ENCODE measurements around the gene ALK.

The ALK gene

DNA sequence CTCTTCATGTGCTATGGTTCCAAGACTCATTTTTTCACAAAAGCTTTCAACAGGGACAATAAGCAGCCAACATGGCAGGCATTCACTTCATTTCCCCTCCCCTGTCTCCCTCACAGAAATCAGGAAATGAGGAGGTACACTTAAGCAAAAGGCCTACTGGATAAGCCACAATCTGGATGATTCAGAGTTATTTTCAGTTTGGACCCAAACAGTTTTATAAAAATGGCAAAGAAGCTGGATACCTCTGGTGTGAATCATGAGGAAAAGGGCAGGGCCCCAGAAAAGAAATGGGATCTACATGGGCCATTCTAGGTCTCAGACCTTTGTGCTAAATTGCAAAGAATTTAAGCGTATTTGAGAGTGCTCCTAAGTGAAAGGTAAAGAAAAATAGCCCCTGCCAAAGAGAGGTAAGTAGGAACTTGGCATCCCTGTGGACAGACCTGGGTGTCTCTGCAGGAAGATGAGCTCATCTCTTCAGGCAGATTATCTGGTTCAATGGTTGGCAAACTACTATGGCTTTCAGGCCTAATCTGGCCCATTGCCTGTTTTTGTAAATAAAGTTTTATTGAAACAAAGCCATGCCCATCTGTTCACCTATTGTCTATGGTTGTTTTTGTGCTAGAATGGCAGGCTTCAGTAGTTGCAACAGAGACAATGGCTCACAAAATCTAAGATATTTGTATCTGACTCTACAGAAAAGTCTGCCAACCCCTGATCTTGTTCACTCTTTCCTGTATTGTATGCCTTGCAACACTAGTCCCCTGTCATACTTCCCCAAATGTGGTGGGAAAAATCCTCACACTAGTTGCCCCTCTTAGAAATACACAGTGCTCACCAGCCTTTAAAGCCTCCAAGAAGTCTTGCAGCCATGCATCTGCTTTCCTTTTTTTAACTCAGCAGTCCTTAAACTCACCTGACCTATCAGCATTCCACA is 315.0 kb downstream of the ALK start:
- DNase-seq (ENCODE audit: low read depth), result peak; percentile 89
- TF ChIP-seq, protein P1, sequence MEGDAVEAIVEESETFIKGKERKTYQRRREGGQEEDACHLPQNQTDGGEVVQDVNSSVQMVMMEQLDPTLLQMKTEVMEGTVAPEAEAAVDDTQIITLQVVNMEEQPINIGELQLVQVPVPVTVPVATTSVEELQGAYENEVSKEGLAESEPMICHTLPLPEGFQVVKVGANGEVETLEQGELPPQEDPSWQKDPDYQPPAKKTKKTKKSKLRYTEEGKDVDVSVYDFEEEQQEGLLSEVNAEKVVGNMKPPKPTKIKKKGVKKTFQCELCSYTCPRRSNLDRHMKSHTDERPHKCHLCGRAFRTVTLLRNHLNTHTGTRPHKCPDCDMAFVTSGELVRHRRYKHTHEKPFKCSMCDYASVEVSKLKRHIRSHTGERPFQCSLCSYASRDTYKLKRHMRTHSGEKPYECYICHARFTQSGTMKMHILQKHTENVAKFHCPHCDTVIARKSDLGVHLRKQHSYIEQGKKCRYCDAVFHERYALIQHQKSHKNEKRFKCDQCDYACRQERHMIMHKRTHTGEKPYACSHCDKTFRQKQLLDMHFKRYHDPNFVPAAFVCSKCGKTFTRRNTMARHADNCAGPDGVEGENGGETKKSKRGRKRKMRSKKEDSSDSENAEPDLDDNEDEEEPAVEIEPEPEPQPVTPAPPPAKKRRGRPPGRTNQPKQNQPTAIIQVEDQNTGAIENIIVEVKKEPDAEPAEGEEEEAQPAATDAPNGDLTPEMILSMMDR (conservative IDR thresholded peaks at IDR 0.05; ENCODE audit: control insufficient read depth, insufficient read depth, low read depth, low read length), result no peak
- H3K4me3 ChIP-seq (ENCODE audit: control insufficient read depth, low read depth, low read length), result no peak overlapping the region

DNA sequence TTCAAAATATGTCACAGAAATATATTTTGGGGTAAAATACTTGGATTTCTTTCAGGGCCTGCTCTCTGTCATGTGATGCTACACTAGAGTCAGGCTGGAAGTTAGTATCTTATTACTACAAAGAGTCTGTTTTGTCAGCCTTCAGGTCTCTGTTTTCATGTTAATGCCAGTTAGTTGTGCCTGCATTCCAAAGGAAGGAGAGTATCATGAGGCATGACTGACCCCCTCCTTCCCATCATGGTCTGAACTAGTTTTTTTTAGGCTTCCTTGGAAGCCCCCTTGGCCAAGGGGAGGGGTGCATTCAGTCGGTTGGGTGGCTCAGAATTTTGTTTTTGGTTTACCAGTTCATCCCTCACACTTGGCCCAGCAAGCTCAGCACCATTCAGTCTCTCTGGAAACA is 318.0 kb downstream of the ALK start:
- no peak overlapping the region for H3K4me3 ChIP-seq (ENCODE audit: control insufficient read depth, low read depth, low read length)
- TF ChIP-seq, protein P1 (conservative IDR thresholded peaks at IDR 0.05; ENCODE audit: control insufficient read depth, insufficient read depth, low read depth, low read length), result no peak
- no peak for DNase-seq (ENCODE audit: low read depth)

DNA sequence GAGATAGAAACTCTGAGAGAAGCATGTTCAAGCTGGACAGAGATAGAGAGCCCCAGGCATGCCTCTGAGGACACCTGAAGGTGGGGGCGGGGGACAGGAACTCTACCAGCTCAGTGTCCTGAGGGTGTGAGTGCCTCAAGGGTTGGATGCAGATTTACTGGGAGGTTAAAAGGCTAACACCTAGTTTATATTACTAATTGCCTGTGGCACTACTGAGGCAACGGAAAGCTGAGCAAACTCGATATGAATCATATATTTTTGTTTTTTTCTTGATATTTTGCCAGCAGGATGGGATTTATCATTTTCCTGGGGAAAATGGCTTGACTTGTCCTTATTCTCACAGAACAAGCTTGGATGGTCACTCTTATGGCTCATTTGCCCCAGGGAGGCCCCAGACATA is 319.5 kb downstream of the ALK start:
- no peak overlapping the region for H3K4me3 ChIP-seq (ENCODE audit: control insufficient read depth, low read depth, low read length)
- TF ChIP-seq, protein P1 (conservative IDR thresholded peaks at IDR 0.05; ENCODE audit: control insufficient read depth, insufficient read depth, low read depth, low read length), result no peak
- DNase-seq (ENCODE audit: low read depth), result no peak

DNA sequence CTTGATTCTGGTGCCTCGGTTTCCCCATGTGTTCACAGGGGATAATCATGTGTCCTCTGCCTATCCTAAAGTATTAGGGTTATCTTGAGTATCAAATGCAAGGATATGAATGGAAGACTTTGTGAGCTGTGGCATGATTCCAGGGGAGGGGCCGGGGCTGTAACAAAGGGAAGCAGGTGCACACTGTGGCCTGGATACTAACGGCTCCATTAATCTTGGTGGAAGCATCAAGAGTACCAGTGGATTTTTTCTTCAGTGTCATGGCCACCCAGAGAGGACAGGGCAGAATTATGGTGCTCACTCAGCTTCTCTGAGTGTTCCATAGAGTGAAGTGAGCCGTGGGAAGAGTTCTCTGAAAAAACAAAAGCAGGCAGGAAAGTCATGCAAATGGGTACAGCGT is 320.1 kb downstream of the ALK start:
- DNase-seq (ENCODE audit: low read depth), result no peak
- TF ChIP-seq, protein P1 (conservative IDR thresholded peaks at IDR 0.05; ENCODE audit: control insufficient read depth, insufficient read depth, low read depth, low read length), result no peak
- H3K4me3 ChIP-seq (ENCODE audit: control insufficient read depth, low read depth, low read length), result no peak overlapping the region

DNA sequence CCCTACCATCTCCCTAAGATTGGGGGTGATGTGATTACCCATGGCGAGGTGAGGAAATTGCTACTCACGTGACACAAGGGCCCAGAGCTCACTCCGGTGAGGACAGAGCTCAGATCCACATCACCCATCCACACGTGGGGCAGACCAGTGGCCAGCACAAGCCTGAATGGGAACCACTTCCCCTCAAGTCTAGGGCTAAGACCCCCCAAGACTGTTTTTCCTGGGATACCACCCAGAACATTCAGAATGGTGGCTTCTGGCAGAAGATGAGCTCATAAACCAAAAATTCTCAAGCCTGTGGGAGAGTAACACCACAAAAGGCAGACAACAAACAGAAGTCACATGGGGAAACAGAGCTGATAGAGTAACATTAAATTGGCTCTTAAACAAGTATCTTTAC is 321.4 kb downstream of the ALK start:
- TF ChIP-seq, protein P1 (conservative IDR thresholded peaks at IDR 0.05; ENCODE audit: control insufficient read depth, insufficient read depth, low read depth, low read length), result no peak
- DNase-seq (ENCODE audit: low read depth), result no peak
- H3K4me3 ChIP-seq (ENCODE audit: control insufficient read depth, low read depth, low read length), result no peak overlapping the region

DNA sequence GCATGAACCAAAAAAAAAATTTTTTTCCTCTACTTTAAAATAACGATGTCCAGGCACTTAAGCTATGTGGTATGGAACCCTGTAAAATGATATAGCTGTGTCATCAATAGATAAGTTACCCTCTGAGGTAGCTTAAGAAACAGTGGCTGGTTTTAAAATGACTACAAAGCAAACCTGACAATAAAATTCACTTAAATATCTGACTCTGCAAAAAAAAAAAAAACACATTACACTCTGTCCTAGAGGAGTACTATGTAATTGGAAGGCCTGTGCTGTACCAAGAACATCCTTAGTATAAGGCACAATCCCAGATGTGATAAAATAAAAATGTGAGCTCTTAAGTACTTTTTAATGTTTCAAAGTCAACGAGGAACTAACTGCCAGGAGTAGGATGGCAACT is 322.4 kb downstream of the ALK start:
- no peak overlapping the region for H3K4me3 ChIP-seq (ENCODE audit: control insufficient read depth, low read depth, low read length)
- TF ChIP-seq, protein P1 (conservative IDR thresholded peaks at IDR 0.05; ENCODE audit: control insufficient read depth, insufficient read depth, low read depth, low read length), result no peak
- no peak for DNase-seq (ENCODE audit: low read depth)
